RPMI8226 (cell line): ENCODE measurements around the gene LEMD2.
A peak's percentile ranks its signal among the peaks of the same experiment; 100 is the strongest.

ENCODE experiments used
- DNase-seq: peaks from one replicate; pipeline ENCODE4 v3.0.0-alpha.2; 2015

LEMD2 gene

DNA sequence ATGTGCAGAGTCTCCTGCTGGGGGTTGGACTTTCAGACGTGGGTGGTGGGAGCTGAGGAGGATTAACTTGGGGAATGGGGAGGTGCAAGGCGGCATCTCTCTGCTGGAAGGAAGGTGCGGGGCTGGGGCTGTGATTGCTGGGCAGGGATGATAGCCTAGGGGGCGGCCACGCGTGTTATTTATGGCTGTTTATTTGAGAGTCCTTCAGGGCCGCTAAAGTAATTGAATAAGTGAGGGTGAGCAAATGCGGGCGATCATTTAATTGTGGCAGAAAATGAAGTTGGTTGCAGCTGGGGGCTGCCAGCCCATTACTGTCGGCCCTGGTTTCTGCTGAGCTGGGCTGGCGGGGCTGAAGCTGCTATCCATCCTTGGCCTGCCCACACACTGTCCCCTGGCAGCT lies 34.7 kb downstream of the LEMD2 start:
- no peak for DNase-seq

DNA sequence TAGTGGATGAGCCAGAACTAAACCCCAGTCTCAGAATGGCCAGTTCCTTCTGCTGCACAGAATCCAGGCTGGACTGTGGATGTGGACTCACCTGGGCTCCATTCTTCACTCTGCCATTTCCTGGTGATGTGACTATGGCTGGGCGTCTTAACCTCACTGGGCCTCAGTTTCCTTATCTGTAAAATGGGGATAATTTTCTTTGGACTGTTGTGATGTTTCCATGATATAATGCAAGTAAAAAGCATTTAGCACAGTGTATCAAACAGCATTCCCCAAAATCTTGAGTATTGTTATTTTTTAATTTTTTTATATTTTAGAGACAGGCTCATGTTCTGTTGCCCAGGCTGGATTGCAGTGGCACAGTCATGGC lies 36.3 kb downstream of the LEMD2 start:
- no peak for DNase-seq

DNA sequence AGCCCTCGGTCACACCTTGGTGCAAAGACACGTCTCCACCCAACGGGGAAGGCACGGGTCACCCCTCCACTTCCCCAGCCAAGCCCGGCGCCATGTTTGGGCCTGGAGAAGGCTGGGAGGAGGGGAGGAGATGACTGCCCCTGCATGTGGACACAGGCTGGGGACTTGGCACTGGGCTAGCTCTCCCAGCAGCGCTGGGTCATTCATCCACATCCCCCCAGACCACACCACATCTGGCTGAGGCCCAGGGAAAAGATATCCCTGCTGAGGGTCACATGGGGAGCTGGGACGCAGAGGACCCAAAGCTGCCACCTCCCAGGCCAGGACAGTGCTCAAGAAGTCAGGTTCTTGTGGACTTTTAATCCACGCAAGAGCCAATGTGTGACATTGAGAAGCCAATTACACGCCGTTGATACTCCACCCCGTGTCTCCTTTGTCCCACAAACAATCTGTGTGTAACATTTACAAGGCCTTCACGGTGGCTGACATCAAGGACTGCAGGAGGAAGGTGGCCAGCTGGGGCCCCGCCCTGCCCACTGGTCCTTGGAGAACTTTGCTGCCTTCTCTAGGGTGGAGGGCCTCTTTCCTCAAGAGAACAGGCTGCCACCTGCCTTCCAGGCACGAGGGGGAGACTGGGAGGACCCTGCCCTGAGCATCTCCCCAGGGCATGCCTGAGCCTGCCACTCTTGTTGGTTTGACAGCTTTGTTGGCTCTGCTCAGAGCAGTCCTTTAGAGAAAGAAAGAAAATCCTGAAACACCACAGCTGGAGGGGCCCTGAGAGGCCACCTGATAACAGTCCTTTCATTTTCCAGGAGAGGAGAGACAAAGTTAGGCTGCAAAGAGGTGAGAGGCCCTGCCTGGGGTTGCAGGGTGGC lies 36.9 kb downstream of the LEMD2 start:
- no peak for DNase-seq

DNA sequence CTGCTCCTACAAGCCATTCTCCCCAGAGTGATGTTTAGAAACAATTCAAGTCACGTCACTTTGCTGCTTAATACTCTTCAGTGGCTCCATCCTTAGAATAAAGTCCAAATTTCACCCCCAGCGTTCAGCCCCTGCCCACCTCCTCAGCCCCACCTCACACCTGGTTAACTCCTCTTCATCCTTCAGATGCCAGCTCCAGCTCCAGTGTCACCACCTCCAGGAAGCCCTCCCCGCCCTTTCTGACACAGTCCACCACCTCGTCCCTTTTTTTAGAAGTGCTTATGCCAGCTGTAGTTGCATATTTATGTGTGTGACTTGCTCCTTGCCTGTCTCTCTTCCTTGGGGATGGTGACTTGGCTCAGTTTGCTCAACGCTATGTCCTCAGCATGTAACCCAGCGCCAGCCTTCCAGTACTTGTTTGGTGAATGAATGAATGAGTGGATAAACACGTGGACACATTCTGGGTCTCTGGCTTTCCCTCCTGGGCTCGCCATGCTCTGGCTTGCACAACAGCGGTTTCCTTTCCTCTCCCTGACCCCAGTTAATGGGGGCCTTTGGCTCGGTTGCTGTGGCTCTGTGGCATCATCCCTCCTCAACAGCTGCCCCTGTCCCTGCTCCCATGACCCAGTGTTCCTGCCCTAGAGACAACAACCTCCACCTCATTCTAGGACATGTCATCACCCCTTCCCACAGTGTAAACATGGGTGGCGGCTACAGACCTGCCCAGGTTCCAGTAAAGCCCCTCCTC lies 38.5 kb downstream of the LEMD2 start:
- DNase-seq: no peak

DNA sequence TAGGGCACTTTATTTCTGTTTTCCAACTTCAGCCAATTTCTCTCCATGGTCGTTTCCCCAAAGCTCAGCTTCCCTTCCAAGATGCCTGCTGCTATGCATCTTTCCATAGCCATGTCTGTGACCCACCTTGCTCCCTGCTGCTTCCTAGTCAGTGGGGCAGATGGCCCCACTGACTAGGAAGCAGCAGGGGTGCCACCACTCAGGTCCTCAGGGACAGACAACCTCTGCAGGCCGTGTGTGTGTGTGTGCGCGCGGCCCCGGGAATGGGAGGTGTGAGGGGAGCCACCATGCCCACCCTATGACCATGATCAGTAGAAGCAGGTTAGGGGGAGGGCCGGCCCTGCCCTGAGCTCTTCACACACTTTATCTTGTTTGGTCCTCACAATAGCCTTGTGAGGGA lies 39.5 kb downstream of the LEMD2 start:
- DNase-seq: no peak

DNA sequence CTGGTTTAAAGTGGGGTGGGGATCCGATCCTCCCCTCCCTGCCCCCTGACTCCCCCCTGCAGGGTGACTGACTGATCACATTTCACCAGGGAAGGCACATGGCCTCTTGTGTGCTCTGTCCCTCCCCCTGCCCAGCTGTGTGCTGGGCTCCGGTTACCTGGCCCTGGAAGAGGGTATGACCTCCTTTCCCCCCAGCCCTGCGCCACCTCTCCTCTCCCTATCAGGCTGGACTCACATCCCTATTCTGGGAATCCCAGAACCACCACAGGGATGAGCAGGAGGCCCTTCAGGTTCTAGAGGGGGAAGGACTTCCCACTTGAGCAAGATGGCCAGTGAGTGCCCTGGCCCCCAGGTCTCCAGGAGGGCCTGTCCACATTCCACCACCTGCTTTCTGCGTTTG lies 40.1 kb downstream of the LEMD2 start:
- no peak for DNase-seq

DNA sequence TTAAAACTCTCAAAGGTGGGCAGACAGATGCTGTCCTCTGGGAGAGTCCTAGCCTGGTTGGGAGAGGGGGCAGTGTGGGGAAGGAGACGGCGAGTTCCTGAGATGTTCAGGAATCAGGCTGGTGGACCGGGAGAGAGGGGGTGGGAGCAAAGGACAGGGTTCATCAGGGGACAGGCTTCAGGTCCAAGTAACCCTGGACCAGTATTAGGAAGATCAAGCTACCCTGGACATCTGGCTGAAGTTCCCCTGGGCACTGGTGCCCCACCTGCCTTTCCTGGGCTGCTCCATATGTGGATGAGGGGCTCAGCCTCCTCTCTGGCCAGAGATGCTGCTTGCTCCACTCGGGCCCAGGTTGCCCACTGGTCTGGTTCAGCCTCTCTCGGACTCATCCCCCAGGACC lies 41.1 kb downstream of the LEMD2 start:
- no peak for DNase-seq

DNA sequence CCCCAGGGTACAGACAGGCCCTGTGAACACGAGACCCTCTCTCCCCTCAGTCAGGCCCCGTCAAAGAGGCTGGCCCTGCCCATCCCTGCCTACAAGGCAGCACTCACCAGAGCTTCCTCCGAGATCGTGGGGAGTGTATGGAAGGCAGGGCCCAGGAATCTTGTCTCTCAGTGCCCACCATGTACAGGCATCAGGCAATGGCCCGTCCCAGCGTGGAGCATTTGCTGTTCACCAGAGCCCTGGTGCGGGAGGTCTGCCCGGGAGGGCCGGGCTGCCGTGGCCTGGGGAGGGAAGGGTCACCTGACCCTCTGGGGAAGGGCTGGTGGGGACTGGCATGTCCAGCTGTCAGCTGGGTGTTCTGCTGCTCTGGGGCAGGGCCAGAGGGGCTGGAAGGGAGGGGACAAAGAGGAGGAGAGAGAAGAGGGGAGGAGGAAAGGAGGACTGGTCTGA lies 42.3 kb downstream of the LEMD2 start, which contains the start of gene IP6K3:
Gene IP6K3 (minus strand): TSS at position 255 of the 450 bp plus-strand sequence. CDS start 11,429 bp downstream, outside the sequence.
- no peak for DNase-seq

DNA sequence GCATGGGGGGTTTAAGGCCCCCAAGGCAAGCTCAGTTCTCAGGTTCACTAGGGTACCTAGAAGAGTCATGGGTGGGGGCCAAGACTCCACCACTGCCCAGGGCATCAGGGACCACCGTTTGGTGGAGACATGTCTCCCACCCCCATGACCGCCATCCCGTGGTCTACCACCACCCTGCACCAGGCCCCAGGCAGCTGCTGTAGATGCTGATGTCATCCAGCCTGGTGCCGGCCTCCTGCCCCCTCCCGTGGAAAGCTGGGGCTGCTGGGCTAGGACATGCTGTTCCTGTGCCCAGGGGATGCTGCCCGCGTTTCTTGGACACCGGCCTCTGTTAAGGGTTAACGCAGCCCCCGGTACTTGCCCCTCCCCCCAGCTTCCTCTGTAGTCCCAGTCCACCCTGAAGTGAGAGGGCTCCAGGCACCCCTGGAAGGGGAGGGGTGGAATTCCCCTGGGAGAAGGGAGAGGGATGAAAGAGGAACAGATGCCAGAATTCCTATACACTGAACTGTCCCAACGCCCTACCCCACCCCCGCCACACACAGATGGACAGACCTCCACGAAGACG lies 42.8 kb downstream of the LEMD2 start:
- no peak for DNase-seq

DNA sequence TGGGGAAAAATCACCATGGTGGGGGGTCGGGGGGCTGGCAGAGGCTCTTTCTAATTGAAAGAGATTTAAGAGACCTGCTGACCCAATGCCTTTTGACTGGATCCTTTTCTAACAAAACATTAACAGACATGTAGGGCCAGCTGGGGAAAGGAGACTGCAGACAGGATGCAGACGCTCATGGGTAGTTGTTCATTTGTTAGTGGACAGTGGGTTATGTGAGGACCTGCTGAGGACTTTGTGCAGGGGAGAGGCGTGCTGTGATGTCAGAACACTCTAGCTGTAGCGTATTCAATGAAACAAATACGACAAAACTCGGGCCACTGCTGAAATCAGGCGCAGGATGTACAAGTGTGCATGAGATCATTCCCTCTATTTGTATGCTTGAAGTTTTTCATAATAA lies 43.4 kb downstream of the LEMD2 start:
- DNase-seq: no peak

DNA sequence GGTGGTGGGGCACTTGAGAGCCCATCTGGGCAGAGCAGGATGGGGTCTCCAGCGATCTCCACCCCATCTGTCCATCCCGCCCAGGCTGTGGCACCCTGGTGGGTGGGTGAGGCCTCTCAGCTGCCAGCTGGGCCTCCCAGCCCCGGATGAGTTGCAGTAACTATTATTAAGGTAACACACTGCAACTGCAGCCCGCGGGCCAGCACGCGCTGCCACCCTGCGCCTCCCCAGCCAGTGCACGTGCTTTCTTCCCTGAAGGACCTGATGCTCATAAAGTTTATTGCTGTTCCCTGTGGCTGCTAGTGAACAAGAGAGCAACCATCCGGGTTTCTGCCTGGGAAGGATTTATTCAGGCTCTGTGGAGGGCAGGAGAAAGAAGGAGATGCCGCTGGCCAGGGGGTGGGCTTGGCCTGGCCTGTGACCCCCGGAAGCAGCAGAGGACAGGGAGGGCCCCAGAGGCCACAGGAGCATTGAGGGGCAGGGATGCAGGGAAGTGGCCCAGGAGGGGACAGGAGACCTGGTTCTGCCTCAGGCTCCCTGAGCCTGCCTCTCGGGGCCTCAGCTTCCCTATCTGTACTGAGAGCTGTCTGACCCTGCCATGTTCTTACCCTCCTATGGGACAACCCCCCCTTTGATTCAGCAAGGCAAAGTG lies 43.9 kb downstream of the LEMD2 start:
- no peak for DNase-seq

DNA sequence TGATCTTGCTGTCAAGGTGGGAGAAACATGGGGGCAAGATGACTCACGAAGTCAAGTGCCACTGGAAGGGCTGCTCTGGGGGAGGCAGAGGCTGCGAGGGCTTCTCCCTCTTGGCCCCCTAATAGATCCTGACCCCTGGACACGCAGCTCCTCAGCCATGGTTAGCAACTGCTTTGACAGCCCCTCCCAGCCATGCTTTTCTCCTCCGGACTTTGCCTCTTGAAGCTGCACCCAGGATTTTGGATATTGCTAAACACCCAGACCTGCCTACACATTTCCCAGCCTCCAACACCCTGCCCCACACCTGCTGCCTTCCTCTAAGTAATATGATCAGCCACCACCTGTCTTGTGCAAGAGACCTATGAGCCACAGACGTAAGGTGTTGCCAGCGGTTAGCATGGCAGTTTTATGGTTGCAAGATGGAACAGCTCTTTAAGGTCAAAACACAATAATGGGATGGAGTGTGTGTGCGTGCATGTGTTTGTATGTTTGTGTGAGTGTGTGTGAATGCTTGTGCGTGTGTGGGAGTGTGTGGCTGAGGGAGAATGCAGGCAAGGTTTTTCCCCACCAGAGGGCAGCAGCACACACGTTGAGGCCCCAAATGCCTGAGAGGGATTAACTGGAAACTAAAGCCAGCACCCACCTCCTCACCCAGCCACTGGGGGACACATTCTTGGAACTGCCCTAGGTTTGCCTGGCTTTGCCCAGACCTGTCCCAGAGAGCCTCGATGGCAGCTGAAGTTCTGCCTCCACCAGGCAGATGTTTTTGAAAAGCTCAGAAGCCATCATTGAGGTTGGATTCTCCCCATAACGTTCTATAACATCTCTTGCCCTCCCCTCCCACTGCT lies 44.7 kb downstream of the LEMD2 start:
- DNase-seq: peak; percentile 71

DNA sequence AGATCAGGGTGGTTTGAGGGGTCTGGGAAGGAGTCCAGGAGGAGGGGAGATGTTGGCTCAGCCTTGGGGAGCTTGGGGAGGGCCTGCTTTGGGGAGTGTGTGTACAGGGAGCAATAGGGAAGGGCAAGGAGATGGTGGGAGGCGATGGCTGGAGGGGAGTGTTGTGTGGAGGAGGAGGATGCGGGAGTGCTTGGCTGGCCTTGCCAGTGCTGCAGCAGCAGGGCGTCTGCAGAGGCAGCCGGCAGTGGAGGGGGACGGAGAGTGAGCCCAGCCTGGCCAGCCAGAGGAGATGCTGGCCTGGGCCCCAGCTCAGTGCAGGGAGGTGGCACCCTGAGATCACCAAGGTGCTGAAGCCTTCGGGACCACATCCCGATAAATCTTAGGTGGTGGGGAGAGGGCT lies 46.1 kb downstream of the LEMD2 start:
- no peak for DNase-seq

DNA sequence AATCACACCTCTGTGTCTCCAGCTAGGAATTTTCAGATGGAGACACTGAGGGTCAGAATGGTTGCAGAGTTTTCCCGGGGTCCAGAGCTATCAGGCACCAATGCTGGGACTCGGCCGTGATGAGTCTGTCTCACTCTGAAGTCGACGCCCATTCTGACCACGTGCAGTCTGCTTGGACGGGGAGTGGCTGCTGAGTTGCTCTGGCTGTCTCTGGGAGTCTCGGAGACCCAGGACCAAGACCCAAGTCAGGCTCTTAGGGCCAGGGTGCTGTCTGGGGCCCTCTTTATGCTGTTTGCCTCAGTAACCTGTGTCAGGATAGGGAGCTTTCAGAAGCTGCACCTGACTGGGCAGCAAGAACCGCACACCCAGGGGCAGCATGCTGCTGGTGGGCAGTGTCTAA lies 46.8 kb downstream of the LEMD2 start:
- DNase-seq: no peak

DNA sequence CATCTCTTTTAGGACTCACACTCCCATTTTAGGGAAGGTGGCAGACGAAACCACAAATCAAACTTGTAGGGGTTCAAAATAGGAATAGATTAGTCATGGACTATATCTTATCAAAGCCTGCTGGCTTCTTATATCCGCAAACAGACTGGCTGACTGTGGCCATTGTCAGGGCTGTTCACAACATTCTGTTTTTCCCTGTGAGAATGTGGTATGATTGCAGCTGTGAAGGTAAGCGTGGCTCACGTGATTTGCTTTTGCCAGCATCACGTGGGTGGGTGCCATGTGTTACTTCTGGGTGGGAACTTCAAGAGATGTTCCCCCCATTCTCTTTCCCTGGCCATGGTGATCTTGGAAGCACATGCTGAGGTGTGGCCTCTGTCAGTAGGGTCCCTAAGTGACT lies 48.1 kb downstream of the LEMD2 start:
- no peak for DNase-seq

DNA sequence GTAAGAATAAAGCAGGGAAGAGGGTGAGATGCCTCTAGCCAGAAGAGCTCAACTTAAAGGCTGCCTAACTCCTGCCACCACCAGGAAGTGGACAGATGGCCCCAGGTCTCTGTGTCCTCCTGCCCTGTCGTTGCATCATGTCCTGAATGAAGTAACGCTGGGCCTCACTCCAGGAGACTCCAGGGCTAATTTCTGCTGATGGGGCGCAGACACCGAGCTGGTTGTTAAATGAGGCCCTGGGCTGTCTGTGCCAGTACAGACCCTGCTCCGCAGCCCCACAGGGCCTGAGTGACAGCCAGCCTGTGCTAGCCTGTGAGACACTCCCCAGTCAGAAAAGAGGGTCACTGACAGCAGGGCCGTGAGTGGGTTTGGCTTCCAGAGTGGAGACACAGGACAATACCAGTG lies 48.7 kb downstream of the LEMD2 start:
- no peak for DNase-seq

DNA sequence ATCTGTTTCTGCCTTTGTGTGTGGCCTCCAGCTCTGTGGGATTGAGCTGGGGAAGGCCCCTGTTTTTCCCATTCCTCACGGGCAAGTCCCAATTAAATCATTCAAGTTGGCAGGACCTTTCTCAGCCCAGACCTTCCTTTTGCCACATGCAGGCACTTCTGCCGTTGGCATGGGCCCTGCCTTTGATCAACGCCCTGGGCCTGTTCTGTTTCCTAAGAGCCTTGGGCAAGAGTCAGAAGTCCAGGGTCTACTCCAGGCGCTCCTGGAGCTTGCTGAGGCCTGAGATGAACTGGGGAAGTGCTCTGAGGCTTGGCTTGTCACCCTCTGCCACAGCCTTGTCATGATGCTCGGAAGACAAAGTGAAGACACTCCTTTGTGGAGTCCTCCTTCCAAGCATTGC lies 49.4 kb downstream of the LEMD2 start:
- DNase-seq: no peak

DNA sequence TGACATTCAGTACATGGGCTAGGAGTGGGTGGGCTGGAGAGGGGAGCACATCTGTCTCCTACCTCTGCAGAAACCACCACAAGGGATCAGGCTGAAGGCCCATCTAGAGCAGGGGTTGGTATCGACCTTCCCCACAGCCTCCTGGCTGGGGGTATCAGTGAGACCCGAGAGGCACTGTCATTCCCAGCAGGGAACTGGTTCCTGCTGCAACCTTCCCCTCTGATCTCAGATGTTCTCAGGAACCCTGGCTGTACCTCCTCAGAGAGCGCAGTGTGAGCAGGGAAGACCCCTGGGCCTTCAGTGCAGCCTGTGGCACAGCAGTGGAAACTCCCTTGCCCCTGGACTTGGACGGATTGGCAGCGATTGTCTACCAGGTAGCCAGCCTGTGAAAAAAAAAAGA lies 50.1 kb downstream of the LEMD2 start:
- DNase-seq: no peak

DNA sequence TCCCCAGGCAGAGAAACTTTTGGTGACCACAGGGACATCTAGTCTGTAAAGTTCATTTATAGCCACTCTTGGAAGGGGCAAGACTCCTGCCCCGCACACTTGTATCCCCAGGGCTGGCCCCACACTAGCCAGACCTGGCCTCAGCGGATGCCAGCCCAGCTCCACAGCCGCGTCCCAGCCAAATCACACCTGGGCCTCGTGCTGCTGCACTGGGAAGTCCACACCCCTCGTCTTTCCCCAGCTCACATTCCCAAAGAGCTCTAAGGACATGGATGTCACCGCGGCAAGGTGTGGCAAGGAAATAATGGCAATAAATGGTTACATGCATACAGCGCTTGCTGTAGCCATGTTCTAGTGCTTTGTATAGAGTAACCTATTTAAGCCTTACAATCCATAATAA lies 50.8 kb downstream of the LEMD2 start:
- no peak for DNase-seq

DNA sequence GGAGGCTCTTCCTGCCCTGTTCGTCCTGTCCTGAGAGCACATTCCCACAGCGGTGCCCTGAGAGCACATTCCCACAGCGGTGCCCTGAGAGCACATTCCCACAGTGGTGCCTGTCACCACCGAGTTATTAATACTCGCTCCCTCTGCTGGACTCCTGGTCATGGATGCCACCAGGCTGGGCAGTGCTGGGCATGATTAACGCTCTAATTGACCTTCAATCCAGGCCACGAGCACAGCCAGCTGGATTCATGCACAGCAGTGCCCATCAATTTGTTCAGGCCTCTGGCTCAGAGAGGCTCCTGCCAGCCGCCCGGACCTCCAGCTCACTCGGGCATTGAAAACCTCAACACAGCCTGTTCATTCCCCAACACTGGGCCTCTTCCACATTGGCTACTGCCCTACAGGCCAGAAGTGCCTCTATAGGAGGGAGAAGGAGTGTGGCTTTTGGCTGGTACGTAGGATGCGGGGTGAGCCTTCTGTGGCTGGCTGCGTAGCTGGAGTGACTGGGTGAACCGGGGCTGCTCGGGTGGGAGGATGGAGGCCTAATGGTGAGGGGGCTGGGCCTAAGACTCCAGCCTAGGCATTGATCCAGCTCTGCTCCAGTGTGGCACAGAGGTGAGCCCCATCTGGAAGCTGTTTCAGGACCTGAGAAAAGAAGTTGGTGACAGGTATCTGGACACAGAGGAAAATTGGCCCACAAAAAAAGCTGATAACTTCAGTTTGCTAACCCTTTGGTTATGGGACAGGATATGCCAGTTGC lies 51.5 kb downstream of the LEMD2 start:
- DNase-seq: no peak

DNA sequence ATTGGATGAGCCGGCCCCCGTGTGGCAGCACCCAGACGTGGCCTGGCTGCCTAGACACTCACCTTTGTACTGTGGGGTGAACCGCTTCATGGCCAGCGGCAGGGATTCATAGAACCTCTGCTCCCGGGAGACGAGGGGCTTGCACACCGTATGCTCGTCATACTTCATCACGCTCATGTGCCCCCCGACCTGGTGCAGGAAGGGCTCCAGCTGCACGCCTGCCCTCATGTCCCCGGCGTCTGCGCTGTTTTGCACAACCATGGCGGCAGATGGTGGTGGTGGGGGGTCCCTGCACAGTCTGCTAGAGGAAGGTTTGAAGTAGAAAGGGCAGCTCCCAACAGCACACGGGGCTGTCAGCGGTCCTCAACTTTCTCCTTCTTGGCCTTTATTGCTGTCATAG lies 53.7 kb downstream of the LEMD2 start:
- DNase-seq: no peak

DNA sequence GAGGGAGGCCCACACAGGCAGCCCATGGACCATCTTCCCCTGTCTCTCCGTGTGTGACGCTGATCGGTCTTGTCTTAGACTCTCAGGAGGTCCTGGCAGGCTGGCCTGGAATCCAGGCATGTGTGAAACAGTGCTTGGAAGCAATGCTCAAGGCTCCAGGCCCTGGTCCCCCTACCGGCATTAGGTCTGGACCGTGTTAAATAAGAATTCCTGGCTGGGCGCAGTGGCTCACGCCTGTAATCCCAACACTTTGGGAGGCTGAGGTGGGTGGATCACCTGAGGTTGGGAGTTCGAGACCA lies 55.3 kb downstream of the LEMD2 start:
- no peak for DNase-seq
